NOMO-1 (cell line): Measurements from ENCODE around the gene ZNF786.
A peak's percentile ranks its signal among the peaks of the same experiment; 100 is the strongest.
"Not testable (repeated sequence)": the region's sequence is repeated elsewhere in the genome, so short reads cannot be mapped to it uniquely, and the experiment has no call there.

Source experiments
- DNase-seq, 2 experiments: peaks; one replicate each; lab custom pipeline; 2025; ENCODE audit not compliant: unreplicated experiment in 2 of 2; lab: John Stamatoyannopoulos, UW

Gene ZNF786

GRCh38 chr7:149090397-149091195, at the start of gene ZNF786:
Gene ZNF786, minus strand, starts transcription at chr7:149090718. Its CDS starts 78 bp downstream, at chr7:149090640.
- peak; percentile 65 to 78 for DNase-seq

DNA sequence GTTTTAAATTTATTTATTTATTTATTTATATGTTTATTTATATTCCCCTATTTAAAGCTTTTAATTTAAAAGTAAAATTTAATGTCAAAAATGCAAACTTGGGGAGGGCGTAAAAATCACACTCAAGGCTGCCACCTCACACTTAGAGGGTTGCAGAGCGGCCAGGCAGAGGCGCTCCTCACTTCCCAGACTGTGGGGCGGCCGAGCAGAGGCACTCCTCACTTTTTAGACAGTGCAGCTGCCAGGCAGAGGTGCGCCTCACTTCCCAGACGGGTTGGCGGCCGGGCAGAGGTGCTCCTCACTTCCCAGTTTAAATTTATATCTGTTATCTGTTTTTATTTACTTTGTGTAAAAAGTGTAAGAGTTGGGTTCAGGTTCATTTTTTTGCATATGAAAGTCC, 45.6 kb upstream of the ZNF786 start:
- no peak for DNase-seq

GRCh38 chr7:149133028-149133710, 42.7 kb upstream of the ZNF786 start:
- DNase-seq: no peak

- no peak for DNase-seq
These were observed 40.2 kb upstream of the ZNF786 start for GRCh38 chr7:149130572-149131198.

- DNase-seq: no peak
These were observed 36.2 kb upstream of the ZNF786 start for GRCh38 chr7:149126662-149127266.

DNA sequence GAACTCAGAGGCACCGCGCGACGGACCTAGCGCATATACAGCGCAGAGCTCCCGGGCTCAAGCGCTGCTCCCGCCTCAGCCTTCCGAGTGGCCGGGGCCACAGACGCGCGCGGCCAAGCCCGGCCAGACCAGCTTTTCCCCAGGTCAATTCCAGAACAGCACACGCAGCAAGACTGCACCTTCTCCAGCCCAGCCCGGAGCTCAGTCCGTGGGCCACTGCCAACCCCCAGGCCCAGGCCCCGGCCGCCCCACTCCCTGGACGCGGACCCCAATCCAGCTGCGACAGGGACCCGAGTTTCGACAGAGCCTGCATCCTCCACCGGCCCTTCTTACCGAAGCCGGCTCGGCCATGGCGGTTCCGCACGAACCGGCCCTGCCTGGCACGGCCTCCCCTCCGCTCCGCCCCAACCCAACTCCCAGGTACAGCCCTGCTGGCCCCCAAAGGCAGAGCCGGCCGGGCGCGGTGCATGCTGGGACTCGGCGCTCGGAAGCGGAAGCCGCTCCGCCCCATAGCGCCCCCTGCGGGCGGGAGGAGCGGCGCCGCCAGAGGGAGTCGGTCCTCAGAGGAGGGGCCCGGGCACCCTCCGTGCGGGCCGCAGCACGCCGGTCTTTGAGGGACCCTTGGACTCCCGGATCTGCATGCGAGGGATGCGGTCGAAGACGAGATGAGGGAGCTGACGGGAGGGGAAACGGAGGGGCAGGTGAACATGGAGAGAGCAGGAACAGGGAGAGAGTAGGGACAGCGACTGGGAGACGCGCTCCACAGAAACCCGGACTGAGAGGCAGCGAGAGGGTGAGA, 35.5 kb upstream of the ZNF786 start, which contains the start of gene ZNF425:
ZNF425 (minus strand) TSS at position 462 of the 799 bp plus-strand sequence; CDS start at position 351, 111 bp downstream.
- DNase-seq: peak; percentile 62 to 74

DNA sequence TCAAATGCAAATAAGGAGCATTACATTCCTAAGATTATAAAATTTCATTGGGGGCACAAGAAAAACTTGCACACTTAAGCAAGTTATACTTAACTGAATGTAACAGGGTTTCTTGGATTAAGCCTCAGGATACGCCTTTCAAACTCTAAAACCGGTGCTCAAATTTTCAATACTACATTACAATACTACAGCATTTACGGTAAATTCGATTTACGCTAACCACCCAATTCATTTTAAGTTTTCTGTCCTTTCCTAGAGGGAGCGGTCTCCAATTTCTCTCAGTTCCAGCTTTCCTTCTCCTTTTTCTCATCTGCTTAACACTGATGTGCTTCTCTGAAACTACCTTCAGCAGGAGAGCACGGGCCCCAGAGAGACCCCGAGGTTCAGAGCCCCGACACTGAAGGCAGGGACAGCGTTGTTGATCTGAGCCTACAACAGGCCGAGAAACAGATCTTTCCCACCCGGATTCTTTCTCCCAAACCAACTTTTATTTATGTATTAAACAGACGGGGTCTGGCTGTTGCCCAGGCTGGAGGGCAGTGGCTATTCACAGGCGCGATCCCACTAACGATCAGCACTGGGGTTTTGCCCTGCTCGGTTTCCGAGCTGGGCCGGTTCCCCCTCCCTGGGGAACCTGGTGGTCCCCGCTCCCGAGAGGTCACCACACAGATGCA, 34.8 kb upstream of the ZNF786 start:
- DNase-seq: peak in 1 of 2 experiments; percentile 2

DNA sequence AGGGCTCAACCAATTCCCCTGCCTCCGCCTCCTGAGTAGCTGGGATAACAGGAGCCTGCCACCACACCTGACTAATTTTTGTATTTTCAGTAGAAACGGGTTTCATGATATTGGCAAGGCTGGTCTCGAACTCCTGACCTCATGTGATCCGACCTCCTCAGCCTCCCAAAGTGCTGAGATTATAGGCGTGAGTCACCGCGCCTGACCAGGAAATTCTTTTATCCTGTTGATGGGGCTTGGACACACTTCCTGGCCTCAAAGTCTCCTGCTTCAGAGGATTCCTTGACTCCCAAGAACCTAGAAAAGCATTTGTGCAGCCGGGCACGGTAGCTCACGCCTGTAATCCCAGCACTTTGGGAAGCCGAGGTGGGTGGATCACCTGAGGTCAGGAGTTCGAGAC, 19.5 kb upstream of the ZNF786 start:
- DNase-seq: no peak

- DNase-seq: no peak
These were observed 14.2 kb upstream of the ZNF786 start for GRCh38 chr7:149104749-149105148.

DNA sequence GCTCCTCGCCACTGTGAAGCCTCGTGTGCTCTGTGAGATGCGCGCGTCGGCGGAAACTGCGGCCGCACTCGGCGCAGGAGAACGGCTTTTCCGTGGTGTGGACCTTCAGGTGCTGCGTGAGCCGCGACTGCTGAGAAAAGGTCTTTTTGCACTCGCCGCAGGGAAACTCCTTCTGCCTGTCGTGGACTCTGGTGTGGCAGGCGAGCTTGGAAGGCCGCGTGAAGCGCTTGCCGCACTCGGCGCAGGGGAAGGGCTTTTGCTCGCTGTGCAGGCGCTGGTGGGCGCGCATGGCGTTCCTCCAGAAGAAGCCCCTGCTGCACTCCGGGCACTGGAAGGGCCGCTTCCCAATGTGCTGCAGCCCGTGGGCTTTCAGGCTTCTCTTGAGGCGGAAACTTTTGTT, 13.7 kb upstream of the ZNF786 start:
- DNase-seq: no peak

GRCh38 chr7:149103424-149103823, 12.9 kb upstream of the ZNF786 start:
- DNase-seq: no peak

DNA sequence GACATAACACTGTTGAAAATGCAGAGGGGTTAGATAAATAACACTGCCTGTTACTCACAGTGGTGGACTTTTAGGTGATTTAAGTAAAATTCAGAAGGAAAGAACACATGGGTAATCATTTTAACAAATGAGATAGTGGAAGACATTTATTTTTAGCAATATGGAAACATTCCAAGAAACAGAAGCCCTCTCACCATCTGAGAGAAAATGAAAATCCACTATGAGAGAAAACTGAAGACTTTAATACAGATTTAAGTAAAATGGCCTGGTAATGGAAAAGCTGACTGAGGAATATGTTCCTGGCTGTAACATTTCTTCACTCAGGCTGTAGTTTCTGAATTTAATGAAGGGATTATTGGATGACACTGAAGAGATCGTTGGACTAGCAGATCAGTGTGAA, 12.1 kb upstream of the ZNF786 start:
- DNase-seq: no peak

- no peak for DNase-seq
These were observed 10.3 kb upstream of the ZNF786 start for GRCh38 chr7:149100821-149101220.

DNA sequence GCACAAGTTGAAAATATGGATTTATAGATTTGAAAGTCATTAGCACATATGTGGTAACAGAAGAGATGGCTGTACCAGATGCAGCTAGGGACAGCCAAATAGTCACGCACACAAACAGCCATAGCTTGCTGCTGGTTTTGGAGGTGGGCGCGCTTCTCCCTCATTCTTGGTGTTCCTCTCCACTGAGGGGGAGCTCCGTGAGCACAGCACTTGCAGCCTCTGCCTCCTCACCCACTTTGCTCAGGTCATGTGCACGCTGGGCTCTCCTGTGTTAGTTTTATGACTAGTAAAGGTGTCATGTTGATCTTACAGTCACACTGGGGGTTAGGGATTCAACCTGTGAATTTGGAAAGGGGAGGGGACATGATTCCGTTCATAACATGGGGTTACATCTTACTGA, 8.5 kb upstream of the ZNF786 start:
- DNase-seq: no peak

- no peak for DNase-seq
These were observed 6.6 kb upstream of the ZNF786 start for GRCh38 chr7:149097088-149097487.

GRCh38 chr7:149093228-149093627, 2.7 kb upstream of the ZNF786 start:
- no peak for DNase-seq

- DNase-seq: not testable (repeated sequence)
These were observed 1.7 kb upstream of the ZNF786 start for GRCh38 chr7:149092244-149092643.

DNA sequence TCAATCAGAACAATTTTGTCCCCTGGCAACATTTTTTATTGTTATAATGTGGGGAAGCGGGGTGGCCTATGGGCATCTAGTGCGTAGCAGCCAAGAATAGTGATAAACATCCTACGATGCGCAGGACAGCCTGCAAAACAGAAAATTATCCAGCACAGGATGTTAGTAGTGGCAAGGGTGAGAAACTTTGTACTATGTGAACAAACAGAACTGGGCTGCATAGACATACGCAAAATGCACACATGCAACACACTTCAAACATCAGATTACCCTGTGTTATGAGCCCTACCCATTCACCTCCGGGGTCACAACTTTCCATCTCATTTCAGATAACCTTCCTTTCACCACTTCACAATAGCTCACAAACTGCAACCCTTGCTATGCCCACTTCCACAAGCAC, 3.1 kb downstream of the ZNF786 start:
- DNase-seq: no peak

- peak in 1 of 2 experiments; percentile 9 for DNase-seq
These were observed 4.7 kb downstream of the ZNF786 start for GRCh38 chr7:149085866-149086265.

DNA sequence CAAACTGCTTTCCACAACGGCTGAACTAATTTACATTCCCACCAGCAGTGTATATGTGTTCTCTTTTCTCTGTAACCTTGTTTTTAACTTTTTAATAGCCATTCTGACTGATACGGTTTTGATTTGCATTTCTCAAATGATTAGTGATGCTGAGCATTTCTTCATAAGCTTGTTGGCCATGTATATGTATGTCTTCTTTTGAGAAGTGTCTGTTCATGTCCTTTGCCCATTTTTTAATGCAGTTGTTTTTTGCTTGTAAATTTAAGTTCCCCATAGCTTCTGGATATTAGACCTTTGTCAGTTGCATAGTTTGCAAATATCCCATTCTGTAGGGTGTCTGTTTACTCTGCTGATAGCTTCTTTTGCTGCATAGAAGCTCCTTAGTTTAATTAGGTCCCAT, 6.1 kb downstream of the ZNF786 start:
- DNase-seq: no peak
